Neural cell (in vitro differentiated cells): ENCODE measurements around the gene SYCP2. TPM values are rescaled to one million over a fixed set of nuclear protein-coding genes. Genes with fewer than 3 reads are reported as not detected.

Experiments used
- H2AFZ ChIP-seq: fragments of 200-600, 300-800 bp; sonication (generic), shearing (Covaris generic); 2 replicates; pipeline ENCODE4 v1.6.0; 2014; ENCODE audit warnings: low read depth, mild to moderate bottlenecking, antibody characterized with exemption, low read length, moderate library complexity
- H3F3A ChIP-seq: fragments of 200-600 bp; shearing (Covaris generic); 2 replicates; pipeline ENCODE4 v1.6.1; 2016; ENCODE audit warnings: mild to moderate bottlenecking, moderate library complexity, mixed read lengths, antibody characterized with exemption, low read length; ENCODE audit not compliant: insufficient read depth, poor library complexity, severe bottlenecking
- H3K27ac ChIP-seq: fragments of 200-600, 300-800 bp; sonication (generic), shearing (Covaris generic); 2 replicates; pipeline ENCODE4 v1.5.1; 2014; ENCODE audit warnings: mild to moderate bottlenecking, low read length, moderate library complexity
- H3K27me3 ChIP-seq: fragments of 300-800, 200-600 bp; sonication (generic), shearing (Covaris generic); 2 replicates; pipeline ENCODE4 v1.6.0; 2014; ENCODE audit warnings: mild to moderate bottlenecking, low read depth, low read length, moderate library complexity; ENCODE audit not compliant: insufficient read depth
- H3K36me3 ChIP-seq: fragments of 300-800, 200-600 bp; sonication (generic), shearing (Covaris generic); 2 replicates; pipeline ENCODE4 v1.5.1; 2014; ENCODE audit warnings: mild to moderate bottlenecking, antibody characterized with exemption, low read length, moderate library complexity; ENCODE audit not compliant: insufficient read depth
- H3K4me2 ChIP-seq: fragments of 300-800, 200-600 bp; sonication (generic), shearing (Covaris generic); 2 replicates; pipeline ENCODE4 v1.6.0; 2014; ENCODE audit warnings: mild to moderate bottlenecking, low read length
- H3K4me3 ChIP-seq: fragments of 300-800, 200-600 bp; sonication (generic), shearing (Covaris generic); 2 replicates; pipeline ENCODE4 v1.5.1; 2014; ENCODE audit warnings: mild to moderate bottlenecking, low read length, moderate library complexity
- H3K79me2 ChIP-seq: fragments of 200-600 bp; shearing (Covaris generic); replicated peaks from 2 replicates; pipeline ENCODE4 v1.6.0; 2014; ENCODE audit warnings: mild to moderate bottlenecking, low read length, moderate library complexity; ENCODE audit not compliant: insufficient read depth
- H3K9ac ChIP-seq: fragments of 300-800, 200-600 bp; sonication (generic), shearing (Covaris generic); 2 replicates; pipeline ENCODE4 v1.6.1; 2016; ENCODE audit warnings: mild to moderate bottlenecking, low read length, mixed read lengths
- H3K9me2 ChIP-seq: fragments of 200-600 bp; shearing (Covaris generic); 2 replicates; pipeline ENCODE4 v1.6.1; 2016; ENCODE audit warnings: mild to moderate bottlenecking, low read length, mixed read lengths; ENCODE audit not compliant: insufficient read depth
- H3K9me3 ChIP-seq: fragments of 200-600, 300-800 bp; sonication (generic), shearing (Covaris generic); 2 replicates; pipeline ENCODE4 v1.6.1; 2016; ENCODE audit warnings: mild to moderate bottlenecking, mixed run types, low read length, moderate library complexity, mixed read lengths
- H4K20me1 ChIP-seq: fragments of 200-600 bp; shearing (Covaris generic); 2 replicates; pipeline ENCODE4 v1.6.1; 2016; ENCODE audit warnings: mild to moderate bottlenecking, mixed run types; ENCODE audit not compliant: insufficient read depth
- CTCF ChIP-seq: fragments of 450-650 bp; IDR thresholded peaks from 2 replicates; pipeline ENCODE4 v1.5.1; 2014; ENCODE audit warnings: antibody characterized with exemption, mild to moderate bottlenecking, moderate library complexity; ENCODE audit not compliant: poor library complexity, severe bottlenecking
- EP300 ChIP-seq: fragments of 450-650 bp; conservative IDR thresholded peaks from 2 replicates; pipeline ENCODE4 v1.6.1; 2014; ENCODE audit warnings: antibody characterized with exemption, mild to moderate bottlenecking, moderate library complexity; ENCODE audit not compliant: poor library complexity, severe bottlenecking
- EZH2 ChIP-seq: fragments of 200-600, 300-800 bp; shearing (Covaris generic), sonication (generic); IDR thresholded peaks from 2 replicates; pipeline ENCODE4 v1.6.1; 2014; ENCODE audit warnings: antibody characterized with exemption, low read length, borderline replicate concordance, mild to moderate bottlenecking; ENCODE audit not compliant: insufficient read depth, poor library complexity, severe bottlenecking
- MXI1 ChIP-seq: fragments of 450-650 bp; conservative IDR thresholded peaks from 2 replicates; pipeline ENCODE4 v1.6.1; 2014; ENCODE audit warnings: antibody characterized with exemption, mild to moderate bottlenecking; ENCODE audit not compliant: poor library complexity, severe bottlenecking
- POLR2AphosphoS5 ChIP-seq: IDR thresholded peaks from 2 replicates; pipeline ENCODE4 v1.6.1; 2012
- RAD21 ChIP-seq: fragments of 450-650 bp; conservative IDR thresholded peaks from 2 replicates; pipeline ENCODE4 v1.6.1; 2014; ENCODE audit warnings: antibody characterized with exemption, mild to moderate bottlenecking, moderate library complexity
- REST ChIP-seq: IDR thresholded peaks from 2 replicates; pipeline ENCODE4 v1.6.1; 2012; ENCODE audit warnings: borderline replicate concordance
- SMC3 ChIP-seq: fragments of 450-650 bp; conservative IDR thresholded peaks from 2 replicates; pipeline ENCODE4 v1.6.1; 2014; ENCODE audit warnings: antibody characterized with exemption, mild to moderate bottlenecking, moderate library complexity; ENCODE audit not compliant: poor library complexity
- TAF1 ChIP-seq: IDR thresholded peaks from 2 replicates; pipeline ENCODE4 v1.6.1; 2012; ENCODE audit warnings: low read depth
- polyA plus RNA-seq: library from polyadenylated mRNA; depleted of rRNA; stranded (reverse); fragments of >200 nt; gene quantifications from 2 replicates; pipeline ENCODE4 v1.2.3, GENCODE V29; 2014

Gene SYCP2
- polyA plus RNA-seq, 1 donor from 2014 or later, result 1.4 TPM

- H3K9me3 ChIP-seq, result peaks cover 3% of the 10 kb centered on the region
- no peak for TF ChIP-seq MXI1
- no peak for TF ChIP-seq TAF1
- TF ChIP-seq SMC3, result no peak
- no peak for TF ChIP-seq RAD21
- no peak for TF ChIP-seq EP300
- TF ChIP-seq POLR2AphosphoS5, result no peak
- TF ChIP-seq REST, result no peak
- no peak for TF ChIP-seq CTCF
- TF ChIP-seq EZH2, result no peak
- H3K36me3 ChIP-seq, result no peaks in the 10 kb centered on the region
- no peak overlapping the region for H2AFZ ChIP-seq
- H4K20me1 ChIP-seq, result no peaks in the 10 kb centered on the region
- no peak overlapping the region for H3K4me2 ChIP-seq
- H3F3A ChIP-seq, result no peaks in the 10 kb centered on the region
- no peaks in the 10 kb centered on the region for H3K27me3 ChIP-seq
- no peaks in the 10 kb centered on the region for H3K9me2 ChIP-seq
- no peak overlapping the region for H3K4me3 ChIP-seq
- H3K27ac ChIP-seq, result no peak overlapping the region
- H3K9ac ChIP-seq, result no peak overlapping the region
- no peaks in the 10 kb centered on the region for H3K79me2 ChIP-seq
Observed at GRCh38 chr20:59829054-59829785, 104.2 kb downstream of the SYCP2 start.

- TF ChIP-seq TAF1 (no peak), POLR2AphosphoS5 (no peak), EP300 (no peak)
- H4K20me1 ChIP-seq, result no peaks in the 10 kb centered on the region
- peaks cover 3% of the 10 kb centered on the region for H3K9me3 ChIP-seq
- H3K4me3 ChIP-seq, result no peak overlapping the region
- no peak overlapping the region for H3K4me2 ChIP-seq
- H3K36me3 ChIP-seq, result no peaks in the 10 kb centered on the region
- H3K27me3 ChIP-seq, result no peaks in the 10 kb centered on the region
- no peak overlapping the region for H2AFZ ChIP-seq
- no peaks in the 10 kb centered on the region for H3F3A ChIP-seq
- no peaks in the 10 kb centered on the region for H3K79me2 ChIP-seq
- no peak overlapping the region for H3K9ac ChIP-seq
- H3K9me2 ChIP-seq, result no peaks in the 10 kb centered on the region
- no peak overlapping the region for H3K27ac ChIP-seq
Observed at GRCh38 chr20:59828125-59829053, 105.0 kb downstream of the SYCP2 start.
